GM18870 (cell line): ENCODE results near the gene IFFO2.

Source experiments
- ATAC-seq: cut with Tn5 transposase; IDR thresholded peaks from one replicate; pipeline ENCODE4 v1.9.1; 2021; ENCODE audit warnings: moderate library complexity; ENCODE audit not compliant: unreplicated experiment

Gene IFFO2

GRCh38 chr1:18956193-18957135 is at the start of gene IFFO2:
TSS of gene IFFO2 (minus strand) at chr1:18956676. CDS start at chr1:18956332, 344 bp downstream.
- ATAC-seq: peak; percentile 35

DNA sequence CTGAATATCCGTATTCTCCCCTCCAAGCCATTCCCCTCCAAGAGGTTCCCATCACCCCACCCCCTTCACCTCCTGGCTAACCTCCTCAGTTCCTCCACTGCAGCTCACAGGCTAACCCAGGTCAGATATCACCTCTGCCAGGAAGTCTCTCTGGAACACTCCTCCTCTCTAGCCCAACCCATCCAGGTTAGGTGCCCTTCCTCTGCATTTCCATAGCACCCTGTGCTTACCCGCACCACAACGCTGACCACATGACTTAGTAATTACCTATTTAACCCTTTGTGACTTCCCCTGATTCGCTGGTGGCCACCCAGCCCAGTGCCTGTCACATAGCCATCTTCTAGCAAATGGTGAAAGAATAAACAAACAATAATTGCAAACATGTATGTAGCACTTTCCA is 49.5 kb upstream of the IFFO2 start:
- ATAC-seq: no peak

DNA sequence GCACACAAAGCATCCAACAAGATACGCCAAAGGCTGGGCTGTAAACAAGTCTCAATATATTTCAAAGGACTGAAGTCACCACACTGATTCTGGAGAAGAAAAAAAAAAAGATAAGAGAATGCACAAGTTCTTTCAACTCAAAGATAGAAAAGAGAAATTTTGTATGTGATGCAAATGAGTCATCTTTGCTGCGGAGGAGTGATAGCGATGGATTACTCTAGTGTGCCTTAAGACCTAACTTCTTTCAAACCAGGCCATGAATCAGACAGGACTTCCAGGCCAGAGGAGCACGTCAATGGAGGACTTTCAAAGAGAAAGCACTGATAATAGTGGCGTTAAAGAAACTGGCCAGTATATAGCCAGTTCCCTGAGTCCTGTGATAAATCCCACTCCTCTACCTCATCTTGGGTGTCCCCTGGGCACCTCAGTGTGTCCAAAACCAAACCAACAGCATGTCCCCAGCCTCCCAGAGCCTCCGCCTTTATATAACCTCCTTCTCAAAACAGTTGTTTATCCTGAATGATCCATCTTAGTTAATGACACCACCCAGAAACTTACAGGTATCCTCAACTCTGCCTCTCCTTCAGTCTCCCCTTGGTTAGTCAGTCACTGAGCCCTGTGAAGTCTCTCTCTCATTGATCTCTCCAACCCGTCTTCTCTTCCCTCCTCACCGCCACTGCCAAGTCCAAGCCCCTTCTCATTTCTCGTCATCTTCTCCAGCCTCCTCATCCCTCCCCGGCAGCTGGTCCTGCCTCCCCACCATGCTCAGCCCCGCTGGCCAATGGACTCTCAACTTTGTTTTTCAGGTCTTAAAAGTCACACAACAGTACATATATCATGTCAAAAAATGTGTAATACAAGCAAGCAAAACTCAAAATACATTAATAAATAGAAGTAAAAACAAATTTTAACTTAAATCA is 47.2 kb upstream of the IFFO2 start:
- ATAC-seq: no peak

- ATAC-seq: no peak
These were observed 43.6 kb upstream of the IFFO2 start for GRCh38 chr1:19000065-19000464.

- ATAC-seq: no peak
These were observed 42.9 kb upstream of the IFFO2 start for GRCh38 chr1:18999359-18999758.

- ATAC-seq: no peak
These were observed 41.7 kb upstream of the IFFO2 start for GRCh38 chr1:18998016-18998724.

- no peak for ATAC-seq
These were observed 41.0 kb upstream of the IFFO2 start for GRCh38 chr1:18997508-18997907.

DNA sequence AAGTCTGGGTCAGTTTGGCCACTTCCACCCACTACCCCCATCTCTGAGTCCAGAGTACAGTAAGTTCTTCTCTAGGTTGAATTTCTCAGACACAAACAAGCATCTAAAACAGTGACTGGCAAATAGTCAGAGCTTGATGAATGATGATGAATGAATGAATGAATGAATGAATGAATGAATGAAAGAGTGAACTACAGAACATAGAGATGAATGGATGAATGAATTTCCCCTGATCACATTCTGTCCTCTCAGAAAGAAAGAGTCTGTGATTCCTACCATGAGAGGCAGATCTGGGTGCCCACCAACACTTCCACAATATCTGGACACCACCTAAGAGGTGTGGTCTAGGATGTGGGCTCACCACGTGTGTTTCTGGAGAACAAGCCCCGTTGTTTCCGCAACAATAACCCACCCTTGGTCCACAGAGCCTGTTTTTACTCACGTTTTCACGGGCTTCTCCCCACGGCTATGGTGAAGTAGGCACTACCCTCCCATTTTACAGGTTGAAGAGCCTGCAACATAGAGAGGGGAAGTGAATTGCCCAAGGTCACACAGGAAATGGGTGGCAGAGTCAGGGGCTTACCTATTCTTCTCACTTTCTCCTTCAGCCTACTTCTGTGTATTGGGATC is 40.2 kb upstream of the IFFO2 start:
- ATAC-seq: no peak

DNA sequence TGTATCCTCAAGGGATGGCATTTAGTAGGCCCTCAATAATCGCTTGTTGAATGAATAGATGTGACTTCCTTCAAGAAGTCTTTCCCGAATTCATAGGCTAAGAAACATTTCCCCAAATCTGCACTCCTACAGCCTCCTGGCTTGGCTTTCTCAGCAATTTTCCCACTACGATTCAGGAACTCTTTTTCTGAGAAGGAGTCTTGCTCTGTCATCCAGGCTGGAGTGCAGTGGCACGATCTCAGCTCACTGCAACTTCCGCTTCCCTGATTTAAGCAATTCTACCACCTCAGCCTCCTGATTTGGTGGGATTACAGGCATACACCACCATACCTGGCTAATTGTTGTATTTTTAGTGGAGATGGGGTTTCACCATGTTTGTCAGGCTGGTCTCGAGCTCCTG is 37.9 kb upstream of the IFFO2 start:
- no peak for ATAC-seq

- no peak for ATAC-seq
These were observed 36.2 kb upstream of the IFFO2 start for GRCh38 chr1:18992646-18993045.

DNA sequence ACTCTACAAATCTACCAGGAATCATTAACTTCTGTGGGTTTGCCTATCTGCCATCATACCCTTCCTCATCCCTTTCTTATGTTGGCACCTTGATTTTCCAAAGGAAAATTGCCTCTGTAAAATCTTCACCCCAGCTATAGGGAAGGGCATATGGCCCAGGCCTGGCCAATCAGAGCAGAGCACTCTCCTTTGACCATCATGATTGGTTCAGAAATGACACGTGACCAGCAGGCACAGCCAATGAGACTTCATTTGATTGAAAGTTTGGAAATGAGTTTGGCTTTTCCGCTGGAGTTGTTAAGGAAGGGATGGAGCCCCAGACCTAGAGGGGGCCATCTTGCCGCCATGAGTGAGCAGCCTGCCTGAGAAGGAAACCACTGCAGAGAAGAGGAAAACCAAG is 35.1 kb upstream of the IFFO2 start:
- no peak for ATAC-seq

- no peak for ATAC-seq
These were observed 33.4 kb upstream of the IFFO2 start for GRCh38 chr1:18989896-18990295.

DNA sequence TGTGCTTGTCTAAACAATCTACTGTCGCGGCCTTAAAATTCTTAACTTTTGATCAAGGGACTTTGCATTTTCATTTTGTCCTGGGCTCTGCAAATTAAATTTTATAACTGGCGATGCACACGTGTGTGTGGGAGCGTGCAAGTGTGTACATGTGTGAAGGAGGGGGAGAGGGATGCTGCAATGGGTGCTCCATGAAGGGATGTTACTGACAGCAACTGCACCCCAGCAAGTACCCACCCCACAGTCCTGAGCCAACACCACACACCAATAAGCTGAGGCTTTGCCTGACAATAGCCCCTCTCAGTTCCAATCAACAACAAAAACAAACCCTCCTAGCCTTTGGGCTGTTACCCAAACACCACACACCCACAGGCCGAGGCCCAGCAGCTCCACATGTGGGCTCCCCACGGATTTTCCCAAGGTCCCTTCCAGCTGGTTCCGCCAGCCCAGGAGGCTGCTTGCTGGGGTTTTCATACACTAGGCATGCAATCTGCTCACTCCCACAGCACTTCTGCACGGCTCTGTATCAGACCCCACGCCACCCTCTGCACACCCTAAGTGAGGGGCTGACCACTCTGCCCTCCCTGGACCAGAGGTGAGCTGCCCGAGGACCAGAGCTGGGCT is 32.8 kb upstream of the IFFO2 start:
- no peak for ATAC-seq

DNA sequence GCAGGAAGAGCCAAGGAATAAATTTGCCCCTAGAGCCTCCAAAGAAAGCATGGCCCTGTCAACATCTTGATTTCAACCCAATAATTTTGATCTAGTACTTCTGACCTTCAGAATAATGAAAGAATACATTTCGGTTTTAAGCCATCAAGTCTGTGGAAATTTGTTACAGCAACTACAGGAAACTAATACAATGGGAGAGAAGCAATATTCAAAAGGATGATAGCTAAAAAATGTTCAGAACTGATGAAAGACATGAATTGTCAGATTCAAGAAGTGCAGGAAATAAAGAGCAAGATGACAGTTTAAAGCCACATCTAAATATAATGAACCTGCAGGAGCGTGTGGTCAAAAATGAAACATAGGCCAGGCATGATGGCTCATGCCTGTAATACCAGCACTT is 24.8 kb upstream of the IFFO2 start:
- no peak for ATAC-seq

DNA sequence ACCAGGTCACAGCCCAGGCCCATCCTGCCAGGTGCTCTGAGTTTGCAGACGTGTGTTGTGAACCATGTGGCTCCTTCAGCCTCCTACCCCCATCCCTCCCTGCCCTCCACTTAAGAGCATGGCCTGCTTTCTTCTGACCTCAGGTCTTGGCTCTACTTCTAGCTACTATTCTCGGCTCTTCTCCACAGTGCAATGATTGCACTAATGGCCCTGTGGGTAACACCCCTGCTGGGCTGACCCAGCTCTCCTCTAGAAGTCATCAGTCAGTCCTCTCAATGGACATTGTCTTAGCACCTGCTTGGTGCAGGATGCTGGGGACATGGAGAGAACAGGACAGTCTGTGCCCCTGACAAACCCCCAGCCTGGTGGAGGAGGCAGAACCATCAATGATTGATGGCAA is 22.2 kb upstream of the IFFO2 start:
- ATAC-seq: no peak

GRCh38 chr1:18977428-18977827 is 21.0 kb upstream of the IFFO2 start:
- ATAC-seq: no peak

DNA sequence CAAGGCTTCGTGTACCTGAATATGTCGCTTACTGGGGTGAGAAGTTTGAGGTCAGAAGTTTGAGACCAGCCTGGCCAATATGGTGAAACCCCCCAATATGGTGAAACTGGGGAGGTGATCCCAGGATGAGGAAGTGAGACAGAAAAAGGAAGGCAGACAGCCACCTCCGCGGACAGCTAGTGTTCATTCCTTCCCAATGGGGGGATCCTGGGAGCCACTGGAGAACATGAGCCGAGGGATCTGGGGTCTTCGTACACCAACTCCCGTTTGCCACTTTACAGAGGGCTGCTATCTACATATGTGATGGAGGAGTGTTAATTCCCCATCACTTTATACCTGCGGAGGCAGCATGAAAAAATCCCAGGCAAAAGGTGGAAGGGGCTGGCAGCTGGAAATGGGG is 19.6 kb upstream of the IFFO2 start:
- no peak for ATAC-seq

GRCh38 chr1:18974606-18975005 is 18.1 kb upstream of the IFFO2 start:
- no peak for ATAC-seq

GRCh38 chr1:18974005-18974404 is 17.5 kb upstream of the IFFO2 start:
- no peak for ATAC-seq

GRCh38 chr1:18973446-18973955 is 17.0 kb upstream of the IFFO2 start:
- no peak for ATAC-seq
